ENCODE measurements around the gene NUDT22.

Gene NUDT22

DNA sequence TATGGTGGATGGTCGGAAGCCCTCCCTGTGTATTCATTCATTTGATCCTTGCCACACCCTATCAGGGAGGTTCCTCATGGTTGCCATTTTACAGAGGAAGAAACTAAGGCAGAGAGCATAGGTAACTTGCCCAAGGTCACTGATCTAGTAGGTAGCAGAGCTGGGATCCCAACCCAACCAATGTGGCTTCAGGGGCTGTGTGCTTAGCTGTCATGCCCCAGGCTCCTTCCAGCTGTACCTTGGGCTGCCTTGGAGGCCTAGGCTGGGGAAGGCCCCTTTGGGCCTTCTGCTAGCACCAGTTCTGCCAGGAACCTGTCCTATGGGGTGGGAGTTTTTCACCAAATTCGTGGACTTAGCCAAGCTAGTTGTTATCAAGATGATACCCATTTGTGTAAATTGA is 49.8 kb downstream of the NUDT22 start:
- TF ChIP-seq, protein P1, sequence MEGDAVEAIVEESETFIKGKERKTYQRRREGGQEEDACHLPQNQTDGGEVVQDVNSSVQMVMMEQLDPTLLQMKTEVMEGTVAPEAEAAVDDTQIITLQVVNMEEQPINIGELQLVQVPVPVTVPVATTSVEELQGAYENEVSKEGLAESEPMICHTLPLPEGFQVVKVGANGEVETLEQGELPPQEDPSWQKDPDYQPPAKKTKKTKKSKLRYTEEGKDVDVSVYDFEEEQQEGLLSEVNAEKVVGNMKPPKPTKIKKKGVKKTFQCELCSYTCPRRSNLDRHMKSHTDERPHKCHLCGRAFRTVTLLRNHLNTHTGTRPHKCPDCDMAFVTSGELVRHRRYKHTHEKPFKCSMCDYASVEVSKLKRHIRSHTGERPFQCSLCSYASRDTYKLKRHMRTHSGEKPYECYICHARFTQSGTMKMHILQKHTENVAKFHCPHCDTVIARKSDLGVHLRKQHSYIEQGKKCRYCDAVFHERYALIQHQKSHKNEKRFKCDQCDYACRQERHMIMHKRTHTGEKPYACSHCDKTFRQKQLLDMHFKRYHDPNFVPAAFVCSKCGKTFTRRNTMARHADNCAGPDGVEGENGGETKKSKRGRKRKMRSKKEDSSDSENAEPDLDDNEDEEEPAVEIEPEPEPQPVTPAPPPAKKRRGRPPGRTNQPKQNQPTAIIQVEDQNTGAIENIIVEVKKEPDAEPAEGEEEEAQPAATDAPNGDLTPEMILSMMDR (conservative IDR thresholded peaks at IDR 0.05; ENCODE audit: low read depth): no peak
- DNase-seq (ENCODE audit: low spot score): no peak
- POLR2A ChIA-PET (ENCODE audit: low non-redundant PET): interaction anchor here (0.5 to 2.0 kb wide), 2 partner anchors 11 to 31 kb away, joined by 5 read pairs; no protein-coding TSS in a partner anchor
- H3K27ac ChIP-seq: peak overlapping the region; percentile 98
- CTCF ChIA-PET: interaction anchor here (1.3 kb wide), 1 partner anchor 13 kb away, joined by 4 read pairs; no protein-coding TSS in a partner anchor

DNA sequence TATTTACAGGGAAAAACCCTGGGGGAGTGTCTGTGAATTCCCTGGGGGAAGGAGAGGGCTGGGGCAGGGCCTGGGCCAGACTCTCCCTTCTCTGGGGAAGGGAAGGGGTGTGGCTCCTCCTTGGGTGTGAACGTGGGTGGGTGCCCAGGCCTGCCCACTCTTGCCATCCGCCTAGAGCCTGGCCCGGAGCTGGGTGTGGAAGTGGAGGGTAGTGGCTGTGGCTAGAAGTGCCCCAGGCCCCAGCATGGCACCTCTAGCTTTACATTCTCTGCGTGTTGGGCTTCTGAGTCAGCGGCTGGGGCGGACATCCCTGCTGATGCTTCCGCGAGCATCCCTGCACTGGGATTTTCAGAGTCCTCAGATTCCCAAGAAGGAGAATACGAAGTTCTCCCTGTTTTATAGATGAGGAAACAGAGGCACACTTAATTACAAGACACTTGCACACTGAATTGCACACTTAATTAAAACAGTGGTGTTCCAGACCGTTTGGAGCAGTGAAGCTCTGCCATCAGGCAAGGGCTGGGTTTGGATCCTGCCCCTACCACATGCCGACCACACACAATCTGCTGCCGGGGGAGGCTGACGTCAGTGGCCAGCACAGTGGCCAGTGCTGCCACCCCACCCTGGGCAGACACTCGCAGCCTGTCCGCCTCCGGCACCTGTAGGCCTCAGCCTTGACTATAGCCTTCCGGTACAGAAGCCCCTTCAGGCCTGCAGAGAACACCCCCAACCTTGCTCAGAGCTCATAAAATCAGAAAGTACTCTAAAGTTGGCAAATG is 50.8 kb downstream of the NUDT22 start:
- TF ChIP-seq, protein P1 (conservative IDR thresholded peaks at IDR 0.05; ENCODE audit: low read depth): no peak
- ChIA-PET CTCF (interaction anchor here (0.7 to 1.3 kb wide), 3 partner anchors 14 to 25 kb away, joined by 4 to 10 read pairs (median 5); no protein-coding TSS in a partner anchor), POLR2A (ENCODE audit: low non-redundant PET) (interaction anchor here (0.6 to 2.0 kb wide), 4 partner anchors 9 to 559 kb away, joined by 3 to 7 read pairs (median 5); no protein-coding TSS in a partner anchor)
- peak; percentile 86 for DNase-seq (ENCODE audit: low spot score)
- H3K27ac ChIP-seq: peak overlapping the region; percentile 98

DNA sequence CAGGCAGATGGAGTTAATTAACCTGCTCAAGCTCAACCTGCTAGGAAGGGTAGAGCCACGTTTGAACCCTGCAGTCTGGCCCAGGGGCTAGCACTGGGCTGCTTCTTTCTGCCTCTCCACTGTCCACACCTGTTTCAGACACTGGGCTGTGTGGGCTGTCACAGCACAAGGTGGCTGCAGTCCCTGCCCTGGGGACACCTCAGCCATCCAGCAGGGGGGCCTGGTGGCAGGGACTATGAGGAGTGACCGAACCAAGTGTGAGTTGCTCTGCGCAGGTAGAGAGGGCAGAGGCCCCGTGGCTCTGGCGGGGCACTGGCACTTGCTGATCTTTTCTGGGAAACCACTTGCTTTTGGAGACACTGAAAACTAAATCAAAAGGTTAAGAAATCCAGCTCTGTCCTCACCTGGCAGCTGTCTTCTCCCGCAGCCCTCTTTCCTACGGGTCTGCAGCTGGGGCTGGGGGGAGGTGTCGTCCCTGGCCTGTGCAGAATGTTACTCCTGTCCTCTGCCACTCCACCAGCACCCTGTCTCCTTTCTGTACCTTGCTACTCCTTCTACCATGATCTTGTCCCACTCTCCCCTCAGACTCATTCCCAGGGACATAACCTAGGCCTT is 52.6 kb downstream of the NUDT22 start:
- TF ChIP-seq, protein P1 (conservative IDR thresholded peaks at IDR 0.05; ENCODE audit: low read depth): no peak
- H3K27ac ChIP-seq: peak overlapping the region; percentile 98
- ChIA-PET POLR2A (ENCODE audit: low non-redundant PET) (interaction anchor here (0.6 kb wide), 1 partner anchor 37 kb away, joined by 4 read pairs; no protein-coding TSS in a partner anchor), CTCF (interaction anchor here (0.6 to 1.3 kb wide), 2 partner anchors 11 to 26 kb away, joined by 4 read pairs; no protein-coding TSS in a partner anchor)
- no peak for DNase-seq (ENCODE audit: low spot score)
